HK-2 (cell line): Measurements from ENCODE around the gene GIPR.
"Not testable (repeated sequence)": the region's sequence is repeated elsewhere in the genome, so short reads cannot be mapped to it uniquely, and the experiment has no call there.

Source experiments
- DNase-seq: peaks from one replicate; pipeline ENCODE4 v3.0.0-alpha.2; 2018; ENCODE audit not compliant: unreplicated experiment

The GIPR gene

GRCh38 chr19:45667620-45668341 is at the start of gene GIPR:
TSS of gene GIPR (plus strand) at chr19:45668221. CDS start at chr19:45669521, 1,300 bp downstream.
- peak; percentile 57 for DNase-seq

GRCh38 chr19:45621389-45621788 is 46.6 kb upstream of the GIPR start:
- no peak for DNase-seq

- no peak for DNase-seq
These were observed 46.0 kb upstream of the GIPR start for GRCh38 chr19:45621976-45622503.

GRCh38 chr19:45623984-45624383 is 44.0 kb upstream of the GIPR start:
- no peak for DNase-seq

GRCh38 chr19:45628219-45628618 is 39.8 kb upstream of the GIPR start:
- DNase-seq = not testable (repeated sequence)

GRCh38 chr19:45629704-45630103 is 38.3 kb upstream of the GIPR start:
- no peak for DNase-seq

- DNase-seq = no peak
These were observed 37.6 kb upstream of the GIPR start for GRCh38 chr19:45630463-45630862.

GRCh38 chr19:45632468-45633196 is 35.4 kb upstream of the GIPR start:
- peak; percentile 57 for DNase-seq

GRCh38 chr19:45636275-45636674 is 31.7 kb upstream of the GIPR start:
- DNase-seq = no peak

GRCh38 chr19:45636902-45637301 is 31.1 kb upstream of the GIPR start:
- DNase-seq = no peak

GRCh38 chr19:45637890-45638667 is 29.9 kb upstream of the GIPR start:
- no peak for DNase-seq

- no peak for DNase-seq
These were observed 28.9 kb upstream of the GIPR start, which contains the start of gene EML2 for GRCh38 chr19:45638930-45639729. TSS of gene EML2 (minus strand) at chr19:45639397. CDS start at chr19:45639376, 21 bp downstream.

- DNase-seq = no peak
These were observed 27.2 kb upstream of the GIPR start for GRCh38 chr19:45640849-45641273.

- peak; percentile 95 for DNase-seq
These were observed 26.5 kb upstream of the GIPR start for GRCh38 chr19:45641274-45642105.

- peak; percentile 91 for DNase-seq
These were observed 24.7 kb upstream of the GIPR start for GRCh38 chr19:45643024-45643926.

- DNase-seq = no peak
These were observed 23.9 kb upstream of the GIPR start for GRCh38 chr19:45643927-45644771.

GRCh38 chr19:45645068-45645630 is 22.9 kb upstream of the GIPR start:
- DNase-seq = no peak
